GM19324 (cell line): ENCODE data around the gene SCML1.
"Not testable (repeated sequence)": the region's sequence is repeated elsewhere in the genome, so short reads cannot be mapped to it uniquely, and the experiment has no call there.

ENCODE experiments used
- ATAC-seq: cut with Tn5 transposase; IDR thresholded peaks from one replicate; pipeline ENCODE4 v1.9.1; 2021; ENCODE audit warnings: mild to moderate bottlenecking, moderate library complexity; ENCODE audit not compliant: unreplicated experiment, low FRiP score

Gene SCML1

DNA sequence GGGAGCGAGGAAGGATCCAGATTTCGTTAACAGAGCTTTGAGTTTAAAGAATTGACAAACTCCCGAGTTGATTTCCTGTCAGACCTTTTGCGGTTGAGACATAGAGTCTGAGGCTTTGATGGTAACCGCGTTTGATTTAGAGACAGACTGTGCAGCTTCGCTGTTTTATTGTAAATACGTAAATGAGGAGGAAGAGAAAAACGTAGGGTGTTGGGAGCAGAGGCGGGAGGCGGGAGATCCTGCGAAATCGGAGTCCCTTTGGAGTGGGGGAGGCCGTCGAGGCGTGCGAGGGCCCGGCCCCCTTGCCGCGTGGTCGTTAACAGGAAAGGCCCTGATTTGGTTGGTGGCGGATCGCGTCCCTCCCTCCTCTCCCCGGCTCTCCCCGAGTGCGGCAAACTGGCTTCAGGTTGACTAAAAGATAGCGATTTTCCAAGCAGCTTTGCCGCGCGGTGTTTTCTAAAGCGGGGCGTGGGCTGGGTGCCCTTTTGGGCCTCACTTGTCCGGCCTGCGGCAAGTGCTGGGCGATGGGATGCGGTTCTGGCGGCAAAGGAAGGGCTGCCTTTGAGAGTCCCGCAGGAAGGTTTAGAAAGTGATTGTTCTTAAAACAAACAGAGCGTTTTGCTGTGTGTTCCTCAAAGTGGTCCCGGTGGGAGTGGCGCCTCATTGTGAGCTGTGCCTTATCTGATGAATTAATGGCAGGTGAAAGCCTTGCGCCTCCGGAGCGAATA lies 857 bp downstream of the SCML1 start:
- no peak for ATAC-seq

GRCh38 chrX:17738737-17739535 lies 1.6 kb downstream of the SCML1 start:
- no peak for ATAC-seq

DNA sequence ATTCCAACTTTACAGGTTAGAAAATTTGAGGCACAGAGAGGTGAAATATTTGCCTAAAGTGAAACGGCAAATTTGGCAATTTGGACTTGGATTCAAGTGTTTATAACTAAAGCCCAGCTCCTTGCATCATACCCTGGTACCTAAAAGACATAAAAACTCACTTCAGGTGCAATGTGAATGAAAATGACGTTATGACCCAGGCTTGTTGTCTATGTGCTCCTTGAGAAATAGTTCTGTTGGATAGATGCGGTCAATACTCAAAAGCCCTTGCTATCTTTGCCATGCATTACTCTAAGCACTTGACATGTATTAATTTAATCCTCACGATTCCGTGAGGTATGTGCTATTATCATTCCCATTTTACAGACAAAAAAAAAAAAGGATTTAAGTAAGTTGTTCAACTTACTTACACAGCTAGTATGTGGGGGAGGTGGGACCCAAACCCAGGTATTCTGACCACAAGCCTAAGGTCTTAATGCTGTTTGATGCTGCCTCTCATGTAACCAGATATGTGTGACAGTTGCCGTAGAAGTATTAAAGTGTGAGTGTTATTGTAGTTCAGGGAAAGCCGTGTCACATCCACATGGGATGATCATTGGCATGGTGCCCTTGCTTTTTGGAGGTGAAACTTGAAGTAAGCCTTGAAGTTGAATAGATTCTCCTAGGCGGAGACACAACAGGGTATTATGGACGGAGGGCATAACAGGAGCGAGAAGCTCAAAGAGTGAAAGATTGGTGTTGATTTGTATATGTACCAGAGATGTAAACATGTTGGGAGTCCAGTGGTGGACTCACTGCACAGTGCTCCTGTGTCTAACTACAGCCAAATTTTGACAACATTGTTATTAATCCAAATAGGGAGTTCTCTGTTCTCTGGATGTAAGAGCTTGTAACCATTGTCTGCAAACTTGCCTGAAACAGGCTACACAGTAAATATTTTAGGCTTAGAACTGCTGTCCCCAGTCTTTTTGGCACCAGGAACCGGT lies 3.1 kb downstream of the SCML1 start:
- ATAC-seq: no peak

DNA sequence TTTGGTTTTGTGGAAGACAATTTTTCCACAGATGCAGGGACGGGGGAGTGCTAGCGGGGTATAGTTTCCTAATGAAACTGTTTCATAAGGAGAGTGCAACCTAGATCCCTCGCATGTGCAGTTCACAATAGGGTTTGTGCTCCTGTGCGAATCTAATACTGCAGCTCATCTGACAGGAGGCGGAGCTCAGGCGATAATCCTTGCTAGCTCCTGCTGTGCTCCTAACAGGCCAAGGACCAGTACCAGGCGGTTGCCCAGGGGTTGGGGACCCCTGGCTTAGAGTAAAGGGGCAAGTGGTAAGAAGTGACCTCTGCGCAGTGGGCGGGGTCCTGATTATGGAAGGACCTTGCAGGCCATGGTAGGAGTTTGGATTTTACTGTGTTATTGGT lies 3.8 kb downstream of the SCML1 start:
- ATAC-seq: no peak

- no peak for ATAC-seq
Measured at GRCh38 chrX:17743913-17744312, 6.6 kb downstream of the SCML1 start.

- ATAC-seq: no peak
Measured at GRCh38 chrX:17744896-17745523, 7.7 kb downstream of the SCML1 start.

- no peak for ATAC-seq
Measured at GRCh38 chrX:17747692-17748091, 10.4 kb downstream of the SCML1 start.

DNA sequence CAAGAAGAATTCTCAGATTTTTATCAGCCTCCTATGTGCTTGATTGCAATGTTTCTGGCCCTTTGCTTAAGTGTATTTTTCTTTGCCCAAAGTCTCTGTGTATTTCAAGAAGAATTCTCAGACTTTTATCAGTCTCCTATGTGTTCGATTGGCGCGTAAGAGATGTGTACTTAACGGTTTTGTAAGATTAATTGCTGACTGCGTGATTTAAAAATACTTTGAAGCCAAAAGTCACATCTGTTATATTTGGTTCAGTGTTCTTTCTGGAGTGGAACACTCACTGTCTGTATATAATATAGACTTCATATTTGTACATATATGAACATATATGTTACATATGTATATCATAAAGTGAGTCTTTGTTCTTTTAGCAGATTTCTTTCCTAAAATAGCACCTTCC lies 11.4 kb downstream of the SCML1 start:
- ATAC-seq: no peak

DNA sequence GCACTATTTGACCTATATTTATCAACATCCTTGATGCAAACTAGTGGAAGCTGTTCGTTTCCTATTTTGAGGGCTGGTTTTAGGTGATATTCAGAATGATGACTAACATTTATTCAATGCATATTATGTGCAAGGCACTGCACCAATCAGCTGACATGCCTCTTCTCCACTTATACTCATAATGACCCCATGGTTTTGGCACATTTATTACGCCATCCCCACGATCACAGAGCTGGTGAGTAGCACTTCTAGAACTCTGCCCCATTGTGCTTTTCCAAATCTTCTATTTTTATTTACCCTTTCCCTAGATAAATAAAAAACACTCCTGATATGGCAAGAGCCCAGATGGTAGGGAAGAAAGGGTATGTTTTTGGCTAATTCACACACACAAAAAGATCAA lies 13.1 kb downstream of the SCML1 start:
- ATAC-seq: no peak

- ATAC-seq: peak; percentile 71
Measured at GRCh38 chrX:17758382-17758781, 21.1 kb downstream of the SCML1 start.

DNA sequence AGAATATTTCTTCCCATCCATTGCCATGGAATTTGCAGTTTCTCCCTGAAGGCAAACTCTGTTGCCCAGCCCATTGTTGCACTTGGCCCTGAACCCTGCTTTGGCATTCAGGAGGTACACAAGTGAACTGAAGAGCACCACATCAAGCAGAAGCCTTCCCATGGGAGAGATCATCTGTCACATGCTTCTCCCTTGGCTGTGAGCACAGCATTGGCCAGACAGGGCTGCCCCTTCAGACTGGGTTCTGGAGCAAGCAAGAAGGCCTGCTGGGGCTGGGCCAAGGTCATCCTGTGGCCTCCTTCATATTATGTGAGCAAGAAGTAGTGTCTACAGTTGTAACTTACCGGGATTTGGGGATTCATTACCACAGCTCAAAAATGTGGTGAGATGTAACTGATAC lies 22.7 kb downstream of the SCML1 start:
- ATAC-seq: no peak

- ATAC-seq: no peak
Measured at GRCh38 chrX:17767734-17768133, 30.4 kb downstream of the SCML1 start.

- no peak for ATAC-seq
Measured at GRCh38 chrX:17768997-17769396, 31.7 kb downstream of the SCML1 start.

DNA sequence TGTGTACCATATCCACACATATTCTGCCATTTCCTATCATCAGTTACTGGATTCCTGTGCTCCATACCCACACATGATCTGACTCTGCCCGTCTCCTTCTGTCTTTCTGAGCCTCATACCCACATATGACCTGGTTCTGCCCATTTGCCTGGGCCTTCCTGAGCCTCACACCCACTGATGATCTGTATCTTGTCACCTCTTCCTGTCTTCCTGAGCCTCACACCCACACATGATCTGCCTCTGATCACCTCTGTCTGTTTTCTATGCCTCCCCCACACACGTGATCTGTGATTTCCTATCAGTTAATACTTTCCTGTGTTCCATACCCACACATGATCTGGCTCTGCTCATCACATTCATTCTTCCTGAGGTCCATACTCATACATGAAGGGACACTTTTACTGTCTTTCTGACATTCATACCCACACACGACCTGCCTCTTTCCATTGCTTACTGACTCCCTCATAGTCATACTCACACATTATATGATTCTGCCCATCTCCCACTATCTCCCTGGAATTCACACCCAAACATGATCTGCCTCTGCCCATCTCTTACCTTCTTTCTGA lies 32.5 kb downstream of the SCML1 start:
- no peak for ATAC-seq

DNA sequence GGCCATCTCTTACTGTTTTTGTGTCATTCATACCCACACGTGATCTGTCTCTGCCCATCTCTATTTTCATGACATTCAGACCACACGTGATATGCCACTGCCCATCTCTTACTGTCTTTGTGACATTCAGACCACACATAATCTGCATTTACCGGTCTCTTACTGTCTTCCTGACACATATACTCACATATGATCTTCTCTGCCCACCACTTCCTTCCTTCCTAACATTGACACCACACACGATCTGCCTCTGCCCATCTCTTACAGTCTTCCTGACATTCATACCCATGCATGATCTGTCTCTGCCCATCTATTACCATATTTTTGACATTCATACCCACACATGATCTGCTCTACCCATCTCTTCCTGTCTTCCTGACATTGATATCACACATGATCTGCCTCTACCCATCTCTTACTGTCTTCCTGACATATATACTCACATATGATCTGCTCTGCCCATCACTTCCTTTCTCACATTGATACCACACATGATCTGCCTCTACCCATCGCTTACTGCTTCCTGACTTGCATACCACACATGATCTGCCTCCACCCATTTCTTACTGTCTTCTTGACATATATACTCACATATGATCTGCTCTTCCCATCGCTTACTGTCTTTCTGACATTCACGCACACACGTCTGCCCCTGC lies 36.1 kb downstream of the SCML1 start:
- ATAC-seq: no peak

- no peak for ATAC-seq
Measured at GRCh38 chrX:17774053-17774452, 36.8 kb downstream of the SCML1 start.

DNA sequence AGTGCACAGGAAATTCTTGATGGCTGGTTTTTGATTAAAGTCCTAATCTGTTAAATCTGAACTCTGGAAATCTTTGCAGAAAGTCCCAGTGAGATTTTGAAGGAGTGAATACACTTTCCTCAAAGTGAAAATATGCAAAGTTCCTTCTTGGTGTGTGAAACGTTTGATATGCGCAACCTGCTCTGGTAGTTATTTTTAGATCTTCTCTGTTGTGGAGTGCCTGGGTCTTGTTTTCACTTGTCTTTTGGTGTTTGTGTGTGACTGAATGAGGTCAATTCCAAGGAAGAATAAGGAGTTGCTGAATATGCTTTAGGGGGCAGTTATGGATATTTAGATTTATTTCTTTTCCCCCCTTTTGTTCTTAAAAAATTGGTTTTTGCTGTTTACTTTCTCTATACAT lies 41.7 kb downstream of the SCML1 start:
- ATAC-seq: no peak

- no peak for ATAC-seq
Measured at GRCh38 chrX:17779434-17779833, 42.1 kb downstream of the SCML1 start.

- not testable (repeated sequence) for ATAC-seq
Measured at GRCh38 chrX:17786554-17787347, 49.5 kb downstream of the SCML1 start.
